OCI-LY1 (cell line): Measurements from ENCODE around the gene ZNF143.

Experiments used
- H2AFZ ChIP-seq: fragments of 200-600 bp; sonication (generic), shearing (Covaris generic); 2 replicates; pipeline ENCODE4 v1.6.0; 2014; ENCODE audit warnings: antibody characterized with exemption, mild to moderate bottlenecking, low read length
- H3F3A ChIP-seq: fragments of 200-600 bp; sonication (generic), shearing (Covaris generic); 2 replicates; pipeline ENCODE4 v1.6.0; 2014; ENCODE audit warnings: mild to moderate bottlenecking, antibody characterized with exemption, low read length, moderate library complexity; ENCODE audit not compliant: insufficient read depth
- H3K27ac ChIP-seq: fragments of 200-600 bp; sonication (generic); 2 replicates; pipeline ENCODE4 v1.5.1; 2014; ENCODE audit warnings: low read length, mixed run types, mild to moderate bottlenecking, low read depth; ENCODE audit not compliant: poor library complexity, severe bottlenecking
- H3K27me3 ChIP-seq: fragments of 200-600 bp; sonication (generic); 2 replicates; pipeline ENCODE4 v1.6.0; 2014; ENCODE audit warnings: antibody characterized with exemption, mild to moderate bottlenecking, low read length, moderate library complexity; ENCODE audit not compliant: insufficient read depth
- H3K36me3 ChIP-seq: fragments of 200-600 bp; sonication (generic); 2 replicates; pipeline ENCODE4 v1.6.1; 2014; ENCODE audit warnings: mild to moderate bottlenecking, antibody characterized with exemption, low read length, moderate library complexity, mixed read lengths; ENCODE audit not compliant: insufficient read depth
- H3K4me1 ChIP-seq: fragments of 200-600 bp; sonication (generic); 2 replicates; pipeline ENCODE4 v1.5.1; 2014; ENCODE audit warnings: mild to moderate bottlenecking, low read length, moderate library complexity; ENCODE audit not compliant: insufficient read depth, severe bottlenecking
- H3K4me2 ChIP-seq: fragments of 200-600 bp; sonication (generic), shearing (Covaris generic); 2 replicates; pipeline ENCODE4 v1.6.1; 2014; ENCODE audit warnings: low read length
- H3K4me3 ChIP-seq: fragments of 200-600 bp; sonication (generic); 2 replicates; pipeline ENCODE4 v1.5.1; 2014; ENCODE audit warnings: low read length, low read depth, mild to moderate bottlenecking, mixed read lengths; ENCODE audit not compliant: poor library complexity, severe bottlenecking
- H3K79me2 ChIP-seq: fragments of 200-600 bp; shearing (Covaris generic); 2 replicates; pipeline ENCODE4 v1.6.1; 2016; ENCODE audit warnings: mixed run types, low read length, mixed read lengths; ENCODE audit not compliant: insufficient read depth
- H3K9ac ChIP-seq: fragments of 200-600 bp; sonication (generic), shearing (Covaris generic); 2 replicates; pipeline ENCODE4 v1.6.1; 2014; ENCODE audit warnings: mild to moderate bottlenecking, low read length, mixed read lengths
- H3K9me2 ChIP-seq: fragments of 200-600 bp; sonication (generic), shearing (Covaris generic); 2 replicates; pipeline ENCODE4 v1.6.1; 2014; ENCODE audit warnings: low read depth, mild to moderate bottlenecking, low read length, mixed read lengths
- H3K9me3 ChIP-seq: fragments of 200-600 bp; shearing (Covaris generic); 2 replicates; pipeline ENCODE4 v1.6.1; 2014; ENCODE audit warnings: low read length, mixed read lengths
- H4K20me1 ChIP-seq: fragments of 200-600 bp; sonication (generic), shearing (Covaris generic); 2 replicates; pipeline ENCODE4 v1.6.0; 2016; ENCODE audit warnings: mild to moderate bottlenecking, low read length; ENCODE audit not compliant: insufficient read depth
- CTCF ChIP-seq: fragments of 200-600 bp; sonication (generic), shearing (Covaris generic); IDR thresholded peaks from 2 replicates; pipeline ENCODE4 v1.5.1; 2017; ENCODE audit warnings: mild to moderate bottlenecking, antibody characterized with exemption, low read length, moderate library complexity, mixed read lengths
- EZH2 ChIP-seq: fragments of 200-600 bp; sonication (generic), shearing (Covaris generic); IDR thresholded peaks from 2 replicates; pipeline ENCODE4 v1.8.0; 2017; ENCODE audit warnings: borderline replicate concordance, mixed run types, mild to moderate bottlenecking, antibody characterized with exemption, low read length, moderate library complexity, mixed read lengths

ZNF143 gene

GRCh38 chr11:9490376-9490775, 29.6 kb downstream of the ZNF143 start:
- H3K4me3 ChIP-seq, result no peak overlapping the region
- no peaks in the 10 kb centered on the region for H3K27me3 ChIP-seq
- H3K9me2 ChIP-seq, result no peaks in the 10 kb centered on the region
- H3K9ac ChIP-seq, result no peak overlapping the region
- TF ChIP-seq EZH2 (no peak), CTCF (no peak)
- peaks cover 39% of the 10 kb centered on the region for H3K36me3 ChIP-seq
- no peak overlapping the region for H3K27ac ChIP-seq
- H3K4me1 ChIP-seq, result no peaks in the 10 kb centered on the region
- H3K9me3 ChIP-seq, result no peaks in the 10 kb centered on the region
- H3K79me2 ChIP-seq, result no peaks in the 10 kb centered on the region
- H3F3A ChIP-seq, result no peaks in the 10 kb centered on the region
- H2AFZ ChIP-seq, result no peak overlapping the region
- H4K20me1 ChIP-seq, result no peaks in the 10 kb centered on the region
- no peak overlapping the region for H3K4me2 ChIP-seq

GRCh38 chr11:9493492-9493891, 32.7 kb downstream of the ZNF143 start:
- Histone ChIP-seq H3K36me3 (peaks cover 58% of the 10 kb centered on the region), H3F3A (no peaks in the 10 kb centered on the region), H3K4me2 (no peak overlapping the region), H3K27me3 (no peaks in the 10 kb centered on the region), H3K9ac (no peak overlapping the region), H4K20me1 (no peaks in the 10 kb centered on the region), H3K4me1 (no peaks in the 10 kb centered on the region), H3K4me3 (no peak overlapping the region), H3K9me3 (no peaks in the 10 kb centered on the region), H3K9me2 (no peaks in the 10 kb centered on the region), H2AFZ (no peak overlapping the region), H3K27ac (no peak overlapping the region), H3K79me2 (no peaks in the 10 kb centered on the region)
- TF ChIP-seq EZH2 (no peak), CTCF (no peak)

- H2AFZ ChIP-seq, result no peak overlapping the region
- H3K4me1 ChIP-seq, result no peaks in the 10 kb centered on the region
- H3K27me3 ChIP-seq, result no peaks in the 10 kb centered on the region
- peaks cover 59% of the 10 kb centered on the region for H3K36me3 ChIP-seq
- H3K79me2 ChIP-seq, result no peaks in the 10 kb centered on the region
- no peaks in the 10 kb centered on the region for H3K9me3 ChIP-seq
- no peak overlapping the region for H3K4me2 ChIP-seq
- no peak overlapping the region for H3K27ac ChIP-seq
- no peaks in the 10 kb centered on the region for H3K9me2 ChIP-seq
- no peak overlapping the region for H3K9ac ChIP-seq
- no peak for TF ChIP-seq EZH2
- no peak for TF ChIP-seq CTCF
- no peak overlapping the region for H3K4me3 ChIP-seq
- no peaks in the 10 kb centered on the region for H3F3A ChIP-seq
- H4K20me1 ChIP-seq, result no peaks in the 10 kb centered on the region
These were observed 33.5 kb downstream of the ZNF143 start for GRCh38 chr11:9494316-9494715.
